SK-N-SH treated with all-trans-retinoic acid at 6 μM for 48 hours (cell line): ENCODE results near the gene CALM3.

Experiments
- ATAC-seq: fragments of 200-7000 bp; cut with Tn5 transposase; 3 replicates; pipeline ENCODE4 v1.9.1; 2020; ENCODE audit warnings: mild to moderate bottlenecking, moderate library complexity
- ARNTL ChIP-seq: fragments of 450-650 bp; formaldehyde crosslinking; IDR thresholded peaks from 2 replicates; pipeline ENCODE4 v1.5.0; 2020; ENCODE audit warnings: low read depth, mild to moderate bottlenecking, moderate library complexity, borderline replicate concordance
- BACH2 ChIP-seq: fragments of 250-450 bp; sonication (Bioruptor Pico); IDR thresholded peaks from 2 replicates; pipeline ENCODE4 v1.9.0; 2021; ENCODE audit warnings: mild to moderate bottlenecking, borderline replicate concordance
- CSDC2 ChIP-seq: fragments of 250-450 bp; sonication (Bioruptor Pico); IDR thresholded peaks from 2 replicates; pipeline ENCODE4 v1.5.0; 2020; ENCODE audit warnings: mild to moderate bottlenecking, moderate library complexity
- CSRNP3 ChIP-seq: fragments of 250-450 bp; sonication (Bioruptor Pico); IDR thresholded peaks from 2 replicates; pipeline ENCODE4 v1.5.1; 2021; ENCODE audit warnings: mild to moderate bottlenecking, moderate library complexity
- GLIS3 ChIP-seq: fragments of 250-450 bp; sonication (Bioruptor Pico); IDR thresholded peaks from 2 replicates; pipeline ENCODE4 v1.5.0; 2020; ENCODE audit warnings: mild to moderate bottlenecking, moderate library complexity
- ISL1 ChIP-seq: fragments of 250-450 bp; sonication (Bioruptor Pico); IDR thresholded peaks from 2 replicates; pipeline ENCODE4 v2.1.2; 2022; ENCODE audit warnings: mild to moderate bottlenecking, moderate library complexity
- OSR1 ChIP-seq: fragments of 250-450 bp; sonication (Bioruptor Pico); IDR thresholded peaks from 2 replicates; pipeline ENCODE4 v1.8.0; 2022; ENCODE audit warnings: moderate library complexity, mild to moderate bottlenecking, inconsistent platforms
- PPARA ChIP-seq: fragments of 250-450 bp; sonication (Bioruptor Pico); IDR thresholded peaks from 2 replicates; pipeline ENCODE4 v1.5.0; 2020; ENCODE audit warnings: mild to moderate bottlenecking, borderline replicate concordance
- RARB ChIP-seq: fragments of 250-450 bp; sonication (Bioruptor Pico); IDR thresholded peaks from 2 replicates; pipeline ENCODE4 v1.8.0; 2021; ENCODE audit warnings: mild to moderate bottlenecking, moderate library complexity
- SNAI2 ChIP-seq: fragments of 250-450 bp; sonication (Bioruptor Pico); IDR thresholded peaks from 2 replicates; pipeline ENCODE4 v1.5.0; 2020; ENCODE audit warnings: mild to moderate bottlenecking, moderate library complexity
- TCF4 ChIP-seq: fragments of 250-450 bp; sonication (Bioruptor Pico); IDR thresholded peaks from 2 replicates; pipeline ENCODE4 v1.8.0; 2021; ENCODE audit warnings: mild to moderate bottlenecking, moderate library complexity, borderline replicate concordance
- TOX ChIP-seq: fragments of 250-450 bp; sonication (Bioruptor Pico); IDR thresholded peaks from 2 replicates; pipeline ENCODE4 v1.8.0; 2021; ENCODE audit warnings: mild to moderate bottlenecking, moderate library complexity, borderline replicate concordance
- TSHZ2 ChIP-seq: fragments of 250-450 bp; sonication (Bioruptor Pico); IDR thresholded peaks from 2 replicates; pipeline ENCODE4 v1.5.0; 2020; ENCODE audit warnings: mild to moderate bottlenecking, moderate library complexity
- ZC3H10 ChIP-seq: fragments of 250-450 bp; sonication (Bioruptor Pico); IDR thresholded peaks from 2 replicates; pipeline ENCODE4 v1.5.1; 2021; ENCODE audit warnings: mild to moderate bottlenecking, moderate library complexity
- ZFP3 ChIP-seq: fragments of 250-450 bp; sonication (Bioruptor Pico); IDR thresholded peaks from 2 replicates; pipeline ENCODE4 v1.5.0; 2020; ENCODE audit warnings: mild to moderate bottlenecking, moderate library complexity
- ZFP30 ChIP-seq: fragments of 450-650 bp; formaldehyde crosslinking; IDR thresholded peaks from 2 replicates; pipeline ENCODE4 v1.5.0; 2022; ENCODE audit warnings: mild to moderate bottlenecking, moderate library complexity
- ZNF565 ChIP-seq: fragments of 450-650 bp; formaldehyde crosslinking; conservative IDR thresholded peaks from 2 replicates; pipeline ENCODE4 v1.5.0; 2020; ENCODE audit warnings: low read depth, mild to moderate bottlenecking, moderate library complexity
- ZNF70 ChIP-seq: fragments of 450-650 bp; formaldehyde crosslinking; IDR thresholded peaks from 2 replicates; pipeline ENCODE4 v1.5.0; 2020; ENCODE audit warnings: mild to moderate bottlenecking, moderate library complexity
- ZNF8 ChIP-seq: fragments of 450-650 bp; formaldehyde crosslinking; IDR thresholded peaks from 2 replicates; pipeline ENCODE4 v1.5.0; 2020; ENCODE audit warnings: mild to moderate bottlenecking, moderate library complexity
- TF ChIP-seq, protein P1 (sequence below): fragments of 250-450 bp; sonication (Bioruptor Pico); IDR thresholded peaks from 2 replicates; pipeline ENCODE4 v1.8.0; 2020; ENCODE audit warnings: mild to moderate bottlenecking, moderate library complexity, borderline replicate concordance
- TF ChIP-seq, protein P2 (sequence below): fragments of 250-450 bp; sonication (Bioruptor Pico); IDR thresholded peaks from 2 replicates; pipeline ENCODE4 v1.8.0; 2021; ENCODE audit warnings: low read depth, mild to moderate bottlenecking, moderate library complexity, borderline replicate concordance
- TF ChIP-seq, protein P3 (sequence below): fragments of 250-450 bp; sonication (Bioruptor Pico); IDR thresholded peaks from 2 replicates; pipeline ENCODE4 v1.5.1; 2020; ENCODE audit warnings: low read depth, mild to moderate bottlenecking, moderate library complexity

The CALM3 gene

DNA sequence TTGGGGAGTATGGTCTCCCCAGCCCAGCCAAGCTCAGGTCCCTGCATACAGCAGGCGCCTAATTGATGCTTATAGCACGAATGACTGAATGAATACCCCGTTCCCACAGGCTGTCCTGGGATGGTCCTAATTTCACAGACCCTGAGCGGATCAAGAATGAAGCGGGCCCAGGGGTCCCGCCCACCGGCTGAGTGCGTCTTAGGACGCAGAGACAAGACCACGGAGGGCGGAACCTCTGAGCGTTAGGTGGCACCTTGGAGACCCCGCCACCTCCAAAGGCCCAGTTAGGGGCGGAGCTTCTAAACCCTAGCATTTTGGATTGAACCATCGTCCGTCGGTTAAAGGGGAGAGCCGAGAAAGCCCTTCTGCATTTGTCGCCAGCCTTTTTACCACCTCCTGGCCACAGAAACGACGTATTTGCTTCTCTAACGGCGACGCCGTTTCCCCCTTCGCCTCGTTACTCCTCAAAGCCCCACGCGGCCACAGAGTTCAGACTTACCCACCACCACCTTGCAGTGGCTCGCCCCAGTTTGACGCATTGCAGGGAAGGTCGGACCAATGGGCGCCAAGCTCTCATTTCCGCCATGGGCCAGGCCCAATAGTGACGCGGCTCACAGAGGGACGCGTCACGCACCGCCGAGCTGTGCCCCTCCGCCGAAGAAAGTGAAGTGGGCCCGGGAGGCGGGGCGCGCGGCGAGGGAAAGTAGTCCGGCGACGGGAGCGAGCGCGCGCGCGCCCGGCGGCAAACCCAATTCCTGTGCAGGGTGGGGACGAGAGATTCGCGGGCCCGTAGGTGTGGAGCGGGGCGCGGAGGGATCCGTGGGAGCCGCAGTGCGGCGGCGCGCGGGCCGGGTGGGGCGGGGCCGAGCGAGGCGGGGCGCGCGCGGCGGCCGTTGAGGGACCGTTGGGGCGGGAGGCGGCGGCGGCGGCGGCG lies 479 bp upstream of the CALM3 start (continued):
- TF ChIP-seq CSDC2 (peak; percentile 98), TCF4 (CRISPR knock-in tag) (no peak)

GRCh38 chr19:46602392-46603194 lies 1.5 kb downstream of the CALM3 start:
- TF ChIP-seq PPARA (CRISPR knock-in tag) (no peak), CSDC2 (no peak), ZFP3 (no peak)
- TF ChIP-seq, protein P1, sequence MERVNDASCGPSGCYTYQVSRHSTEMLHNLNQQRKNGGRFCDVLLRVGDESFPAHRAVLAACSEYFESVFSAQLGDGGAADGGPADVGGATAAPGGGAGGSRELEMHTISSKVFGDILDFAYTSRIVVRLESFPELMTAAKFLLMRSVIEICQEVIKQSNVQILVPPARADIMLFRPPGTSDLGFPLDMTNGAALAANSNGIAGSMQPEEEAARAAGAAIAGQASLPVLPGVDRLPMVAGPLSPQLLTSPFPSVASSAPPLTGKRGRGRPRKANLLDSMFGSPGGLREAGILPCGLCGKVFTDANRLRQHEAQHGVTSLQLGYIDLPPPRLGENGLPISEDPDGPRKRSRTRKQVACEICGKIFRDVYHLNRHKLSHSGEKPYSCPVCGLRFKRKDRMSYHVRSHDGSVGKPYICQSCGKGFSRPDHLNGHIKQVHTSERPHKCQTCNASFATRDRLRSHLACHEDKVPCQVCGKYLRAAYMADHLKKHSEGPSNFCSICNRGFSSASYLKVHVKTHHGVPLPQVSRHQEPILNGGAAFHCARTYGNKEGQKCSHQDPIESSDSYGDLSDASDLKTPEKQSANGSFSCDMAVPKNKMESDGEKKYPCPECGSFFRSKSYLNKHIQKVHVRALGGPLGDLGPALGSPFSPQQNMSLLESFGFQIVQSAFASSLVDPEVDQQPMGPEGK (CRISPR knock-in tag) = no peak
- TF ChIP-seq, all 23 proteins: peak for 0
- peak; percentile 36 for ATAC-seq

- TF ChIP-seq, protein P2, sequence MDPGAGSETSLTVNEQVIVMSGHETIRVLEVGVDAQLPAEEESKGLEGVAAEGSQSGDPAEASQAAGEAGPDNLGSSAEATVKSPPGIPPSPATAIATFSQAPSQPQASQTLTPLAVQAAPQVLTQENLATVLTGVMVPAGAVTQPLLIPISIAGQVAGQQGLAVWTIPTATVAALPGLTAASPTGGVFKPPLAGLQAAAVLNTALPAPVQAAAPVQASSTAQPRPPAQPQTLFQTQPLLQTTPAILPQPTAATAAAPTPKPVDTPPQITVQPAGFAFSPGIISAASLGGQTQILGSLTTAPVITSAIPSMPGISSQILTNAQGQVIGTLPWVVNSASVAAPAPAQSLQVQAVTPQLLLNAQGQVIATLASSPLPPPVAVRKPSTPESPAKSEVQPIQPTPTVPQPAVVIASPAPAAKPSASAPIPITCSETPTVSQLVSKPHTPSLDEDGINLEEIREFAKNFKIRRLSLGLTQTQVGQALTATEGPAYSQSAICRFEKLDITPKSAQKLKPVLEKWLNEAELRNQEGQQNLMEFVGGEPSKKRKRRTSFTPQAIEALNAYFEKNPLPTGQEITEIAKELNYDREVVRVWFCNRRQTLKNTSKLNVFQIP = no peak
- TF ChIP-seq SNAI2 (CRISPR knock-in tag) (no peak), ZFP3 (no peak), PPARA (CRISPR knock-in tag) (no peak), CSDC2 (no peak), OSR1 (CRISPR knock-in tag) (no peak), TOX (CRISPR knock-in tag) (no peak), ZNF565 (no peak), ARNTL (CRISPR knock-in tag) (no peak), TSHZ2 (no peak), ZNF70 (no peak), ZNF8 (no peak), ZC3H10 (CRISPR knock-in tag) (no peak)
- TF ChIP-seq, protein P3, sequence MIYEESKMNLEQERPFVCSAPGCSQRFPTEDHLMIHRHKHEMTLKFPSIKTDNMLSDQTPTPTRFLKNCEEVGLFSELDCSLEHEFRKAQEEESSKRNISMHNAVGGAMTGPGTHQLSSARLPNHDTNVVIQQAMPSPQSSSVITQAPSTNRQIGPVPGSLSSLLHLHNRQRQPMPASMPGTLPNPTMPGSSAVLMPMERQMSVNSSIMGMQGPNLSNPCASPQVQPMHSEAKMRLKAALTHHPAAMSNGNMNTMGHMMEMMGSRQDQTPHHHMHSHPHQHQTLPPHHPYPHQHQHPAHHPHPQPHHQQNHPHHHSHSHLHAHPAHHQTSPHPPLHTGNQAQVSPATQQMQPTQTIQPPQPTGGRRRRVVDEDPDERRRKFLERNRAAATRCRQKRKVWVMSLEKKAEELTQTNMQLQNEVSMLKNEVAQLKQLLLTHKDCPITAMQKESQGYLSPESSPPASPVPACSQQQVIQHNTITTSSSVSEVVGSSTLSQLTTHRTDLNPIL (CRISPR knock-in tag) = no peak
- ATAC-seq = peak; percentile 2
These were observed 2.1 kb downstream of the CALM3 start for GRCh38 chr19:46603195-46603637.

DNA sequence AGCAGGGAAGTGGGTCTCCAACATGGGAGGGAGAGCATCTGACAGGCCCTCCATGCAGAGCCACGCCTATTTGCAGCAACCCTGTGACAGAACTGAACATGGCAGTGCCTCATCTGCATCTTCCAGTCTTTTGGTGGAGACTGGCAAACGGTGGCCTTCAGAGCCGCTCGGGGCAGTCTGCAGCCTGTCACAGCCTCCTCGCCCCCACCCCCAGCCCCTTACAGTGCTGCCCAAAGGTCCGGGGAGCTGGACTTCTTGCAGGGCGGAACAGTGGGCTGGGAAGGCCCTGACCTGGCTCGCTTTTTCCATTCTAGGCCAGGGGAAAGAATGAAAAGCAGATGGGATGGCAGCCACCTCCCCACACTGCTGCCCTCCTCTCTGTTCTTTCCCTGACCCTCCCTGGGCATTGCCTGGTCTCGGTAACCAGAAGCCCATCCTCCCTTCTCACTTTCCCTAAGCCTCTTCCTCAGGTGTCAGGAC lies 2.7 kb downstream of the CALM3 start:
- no peak for ATAC-seq
- TF ChIP-seq RARB (no peak), CSRNP3 (CRISPR knock-in tag) (no peak), ZNF70 (no peak), ZC3H10 (CRISPR knock-in tag) (no peak), ISL1 (no peak), TCF4 (CRISPR knock-in tag) (no peak), ZFP30 (CRISPR knock-in tag) (no peak), GLIS3 (CRISPR knock-in tag) (no peak), ZFP3 (no peak), ARNTL (CRISPR knock-in tag) (no peak), BACH2 (CRISPR knock-in tag) (no peak)
- TF ChIP-seq, protein P3 (CRISPR knock-in tag) = no peak
- TF ChIP-seq, protein P1 (CRISPR knock-in tag) = no peak
